HL-60/S4 treated with retinoic acid at 250 ng/mL for 4 days and 3 days (cell line): Measurements from ENCODE around the gene SLC35B2.

Source experiments
- in situ Hi-C: fragments of 300-500 bp; cut with MboI; formaldehyde crosslinking; loops from 2 replicates; pipeline ENCODE4 v1.7.0; 2022; ENCODE audit warnings: low sequenced_read_pairs

Gene SLC35B2

DNA sequence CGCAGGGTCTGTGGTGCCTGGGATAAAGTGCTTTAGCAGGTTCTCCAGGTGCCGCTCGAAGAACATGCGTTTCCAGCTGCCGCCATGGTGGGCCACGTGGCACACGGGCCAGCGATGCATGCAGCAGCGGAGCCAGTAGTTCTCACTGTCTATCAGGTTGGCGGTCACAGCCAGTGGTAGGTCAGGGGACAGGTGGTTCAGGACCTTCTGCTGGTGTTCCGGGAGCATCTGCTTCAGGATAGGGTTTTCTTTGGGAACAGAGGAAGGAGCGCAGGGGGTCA lies 28.9 kb upstream of the SLC35B2 start:
- in situ Hi-C loops, result no loop called here

DNA sequence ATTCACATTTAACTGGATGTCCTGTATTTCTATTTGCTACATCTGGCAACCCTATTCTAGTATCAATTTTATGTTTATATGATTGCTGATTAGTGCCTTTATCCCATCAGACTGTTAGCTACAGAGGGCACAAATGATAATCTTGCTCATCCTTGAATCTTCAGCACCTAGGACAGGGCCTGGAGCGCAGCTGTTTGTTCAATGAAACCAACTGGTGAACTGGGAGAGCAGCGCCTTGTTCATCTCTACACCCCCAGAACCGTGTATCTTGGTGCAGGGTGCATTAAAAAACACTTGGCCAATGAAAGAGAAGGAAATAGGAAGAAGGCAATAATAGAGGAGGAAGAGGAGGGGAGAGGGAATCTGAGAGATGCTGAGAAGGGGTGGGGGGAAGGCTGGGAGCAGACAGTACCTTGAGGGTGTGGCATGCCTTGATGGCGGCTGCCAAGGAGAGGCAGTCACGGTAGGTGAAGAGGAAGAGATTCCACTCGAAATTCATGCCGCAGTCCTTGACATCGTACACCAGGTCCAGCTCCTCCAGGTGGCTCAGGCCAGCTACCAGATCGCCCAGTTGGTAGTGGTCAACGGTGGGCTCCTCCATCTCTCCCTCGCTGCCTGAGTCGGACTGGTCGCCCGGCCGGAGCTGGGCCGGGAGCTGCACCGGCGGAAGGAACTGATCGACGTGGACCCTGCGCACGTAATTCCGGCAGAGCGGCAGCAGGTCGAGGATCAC lies 28.4 kb upstream of the SLC35B2 start:
- in situ Hi-C loops, result no loop called here

DNA sequence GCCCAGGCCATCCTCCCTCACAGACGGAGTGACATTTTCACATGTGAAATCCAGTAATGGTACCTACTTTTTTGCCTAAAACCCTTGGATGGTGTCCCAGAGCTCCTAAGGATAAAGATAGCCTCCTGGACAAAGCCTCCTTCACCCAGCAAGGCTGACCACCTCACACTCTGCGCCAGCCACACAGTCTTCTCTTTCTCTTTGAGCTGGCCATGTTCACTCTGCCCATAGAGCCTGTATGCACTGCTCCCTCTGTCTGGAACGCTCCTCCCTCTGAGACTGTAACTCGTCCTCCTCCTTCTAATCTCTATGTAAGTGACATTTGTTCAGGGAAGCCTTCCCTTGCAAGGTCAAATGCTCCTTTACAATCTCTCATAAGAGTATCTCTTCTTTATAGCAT lies 27.5 kb upstream of the SLC35B2 start:
- in situ Hi-C loops, result no loop called here

DNA sequence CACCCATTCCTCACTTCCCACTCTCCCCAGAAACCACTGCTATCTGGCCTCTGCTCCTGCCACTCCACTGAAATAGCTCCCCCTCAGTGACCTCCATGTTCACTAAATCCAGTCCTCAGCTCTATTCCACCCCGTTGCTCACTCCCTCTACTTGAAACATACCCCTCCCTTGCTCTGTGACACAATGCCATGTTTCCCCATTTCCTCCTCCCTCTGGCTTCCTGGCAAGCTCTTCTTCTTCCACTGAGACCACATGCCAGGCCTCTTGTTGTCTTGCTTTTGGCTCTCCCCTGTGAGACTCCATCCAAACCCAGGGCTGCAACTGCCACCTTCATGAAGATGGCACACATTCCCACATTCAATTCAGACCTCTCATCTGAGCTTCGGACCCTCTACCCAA lies 26.8 kb upstream of the SLC35B2 start:
- in situ Hi-C loops, result no loop called here

DNA sequence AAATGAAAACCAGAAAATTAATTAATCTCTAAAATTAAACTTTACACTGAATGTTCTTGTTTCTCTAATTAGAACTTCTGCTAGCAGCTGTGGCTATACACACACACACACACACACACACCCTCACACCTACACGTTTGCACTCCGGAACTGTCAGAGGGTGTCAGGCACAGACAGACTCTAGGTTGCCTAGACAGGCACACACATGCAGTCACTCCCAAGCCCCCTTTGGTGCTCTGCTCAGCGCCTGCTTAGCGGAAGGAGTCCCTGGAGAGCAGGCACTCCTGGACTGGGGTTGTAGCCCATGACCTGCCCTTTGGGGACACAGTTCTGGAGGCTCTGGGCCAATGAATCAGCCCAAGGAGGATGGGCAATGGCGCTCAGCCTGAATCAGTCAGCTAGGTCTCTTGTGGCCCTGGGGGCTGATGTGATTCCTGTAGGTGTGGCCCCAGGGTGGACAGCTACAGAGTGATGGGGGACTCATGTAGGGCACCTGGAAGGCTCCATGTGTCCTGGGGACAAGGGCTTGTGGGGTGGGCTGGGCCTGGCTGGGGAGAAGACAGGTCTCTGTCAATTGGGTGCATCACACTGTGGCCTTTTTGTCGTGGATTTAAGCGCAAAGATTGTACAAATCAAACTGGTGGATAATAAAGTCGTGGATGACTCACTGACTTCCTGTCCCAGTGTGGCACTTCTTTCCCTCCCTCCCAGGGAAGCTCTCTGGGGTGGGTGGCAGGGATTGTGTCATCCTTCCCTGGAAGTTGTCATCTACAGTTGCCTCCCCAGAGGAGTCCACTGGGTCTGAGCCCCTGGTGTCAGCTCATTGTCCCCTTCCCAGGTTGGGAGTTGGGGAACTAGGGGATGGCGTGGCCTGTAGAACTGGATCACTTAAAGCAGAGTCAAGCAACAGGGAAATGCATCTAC lies 21.7 kb upstream of the SLC35B2 start:
- in situ Hi-C loops, result no loop called here

DNA sequence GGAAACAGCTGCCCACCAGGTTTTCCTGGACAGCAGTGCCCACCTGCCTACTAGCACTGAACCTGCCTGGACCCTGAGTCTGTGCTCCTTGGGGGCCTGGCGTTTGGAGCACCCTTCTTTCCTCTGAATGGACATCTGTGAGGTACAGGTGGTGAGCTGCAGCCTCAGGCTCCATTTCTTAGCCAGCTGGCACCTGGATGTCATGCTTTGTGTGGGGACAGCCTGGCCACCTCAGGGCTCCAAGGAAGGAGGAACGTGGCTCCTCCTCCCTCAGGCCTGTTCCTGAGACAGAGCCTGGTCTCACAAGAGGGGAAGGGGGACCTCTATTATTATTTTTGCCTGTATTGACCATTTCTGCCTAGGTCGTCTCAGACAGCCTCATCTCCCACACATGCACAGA lies 21.0 kb upstream of the SLC35B2 start:
- in situ Hi-C loops, result no loop called here

DNA sequence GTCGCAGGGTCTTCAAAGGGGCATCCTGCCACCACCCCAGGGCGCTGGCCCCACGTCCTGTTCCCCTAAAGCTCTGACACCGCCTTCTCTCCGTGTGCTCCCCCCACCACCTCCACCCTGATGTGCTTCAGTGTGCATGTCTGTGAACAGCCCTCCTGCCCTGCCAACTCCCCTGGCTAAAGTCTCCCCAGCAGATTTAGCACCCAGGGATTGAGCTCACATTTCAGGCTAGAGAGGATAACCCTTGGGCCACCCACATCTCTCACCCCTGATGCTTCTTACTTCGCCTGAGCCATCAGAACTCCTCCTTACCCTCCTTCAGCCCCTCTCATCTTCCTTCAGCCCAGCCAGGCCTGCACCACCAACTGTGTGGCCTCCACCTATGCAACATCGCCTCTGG lies 20.4 kb upstream of the SLC35B2 start:
- in situ Hi-C loops, result no loop called here

DNA sequence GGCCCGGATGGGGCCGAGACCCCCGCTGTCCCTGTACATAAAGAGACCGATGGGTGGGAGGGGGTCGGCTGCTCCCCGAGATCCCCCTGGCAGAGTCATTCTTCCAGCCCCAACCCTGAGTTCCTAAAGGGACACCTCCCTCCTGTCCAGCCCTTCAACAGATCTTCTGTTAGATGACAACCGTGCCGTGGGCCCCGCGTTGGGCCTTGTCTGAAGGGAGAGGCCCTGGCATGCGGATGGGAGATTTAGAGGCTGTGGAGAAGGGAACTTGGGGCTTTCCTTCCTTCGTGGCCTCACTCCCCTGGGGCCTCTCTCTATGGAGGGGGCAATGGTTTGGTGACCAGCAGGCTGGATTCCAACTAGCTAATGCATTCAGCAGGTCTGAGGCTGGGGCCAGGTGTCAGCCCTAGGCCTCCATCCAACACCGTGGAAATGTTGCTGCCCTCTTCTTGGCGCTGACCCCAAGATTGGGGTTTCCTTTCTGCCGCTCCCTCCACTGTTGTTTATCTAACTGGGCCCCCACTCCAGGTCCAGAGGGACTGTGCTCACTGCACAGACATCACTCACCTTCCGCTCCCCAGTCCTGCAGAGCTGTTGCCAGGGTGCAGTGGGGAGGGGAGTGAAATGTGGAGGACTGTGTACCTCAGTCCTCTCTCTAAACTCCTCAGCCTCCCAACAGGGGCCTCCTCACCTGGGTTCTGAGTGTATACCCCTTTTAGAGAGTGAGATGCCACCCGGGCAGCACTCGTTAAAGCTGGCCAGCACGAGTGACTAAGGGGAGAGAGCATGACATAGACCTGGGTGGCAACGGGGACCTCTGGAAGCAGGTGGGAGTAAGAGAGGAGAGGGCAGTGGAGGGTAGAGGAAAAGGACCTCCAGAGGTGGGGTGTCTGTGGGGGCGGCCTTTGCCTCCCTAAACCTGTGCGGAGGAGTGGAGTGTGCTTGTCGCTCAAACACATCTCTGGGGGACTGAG lies 19.6 kb upstream of the SLC35B2 start:
- in situ Hi-C loops, result no loop called here

DNA sequence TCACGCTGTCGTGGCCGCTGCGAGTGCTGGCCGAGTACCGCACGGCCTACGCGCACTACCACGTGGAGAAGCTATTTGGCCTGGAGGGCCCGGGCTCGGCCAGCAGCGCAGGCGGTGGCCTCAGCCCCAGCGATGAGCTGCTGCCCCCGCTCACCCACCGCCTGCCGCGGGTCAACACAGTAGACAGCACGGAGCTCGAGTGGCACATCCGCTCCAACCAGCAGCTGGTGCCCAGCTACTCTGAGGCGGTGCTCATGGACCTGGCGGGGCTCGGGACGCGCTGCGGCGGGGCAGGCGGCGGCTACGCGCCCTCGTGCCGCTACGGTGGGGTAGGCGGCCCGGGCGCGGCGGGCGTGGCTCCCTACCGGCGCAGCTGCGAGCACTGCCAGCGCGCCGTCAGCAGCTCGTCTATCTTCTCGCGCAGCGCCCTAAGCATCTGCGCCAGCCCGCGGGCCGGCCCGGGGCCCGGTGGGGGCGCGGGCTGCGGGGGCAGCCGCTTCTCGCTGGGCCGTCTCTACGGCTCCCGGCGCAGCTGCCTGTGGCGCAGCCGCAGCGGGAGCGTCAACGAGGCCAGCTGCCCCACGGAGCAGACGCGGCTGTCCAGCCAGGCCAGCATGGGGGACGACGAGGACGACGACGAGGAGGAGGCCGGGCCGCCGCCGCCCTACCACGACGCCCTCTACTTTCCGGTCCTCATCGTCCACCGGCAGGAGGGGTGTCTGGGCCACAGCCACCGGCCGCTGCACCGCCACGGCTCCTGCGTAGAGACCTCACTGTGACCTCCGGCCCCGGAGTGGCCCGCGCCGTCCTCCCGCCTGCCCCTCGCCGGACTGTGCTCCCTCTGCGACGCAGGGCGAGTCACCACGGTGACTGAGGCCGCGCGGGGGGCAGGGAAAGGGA lies 18.7 kb upstream of the SLC35B2 start:
- in situ Hi-C loops, result no loop called here

DNA sequence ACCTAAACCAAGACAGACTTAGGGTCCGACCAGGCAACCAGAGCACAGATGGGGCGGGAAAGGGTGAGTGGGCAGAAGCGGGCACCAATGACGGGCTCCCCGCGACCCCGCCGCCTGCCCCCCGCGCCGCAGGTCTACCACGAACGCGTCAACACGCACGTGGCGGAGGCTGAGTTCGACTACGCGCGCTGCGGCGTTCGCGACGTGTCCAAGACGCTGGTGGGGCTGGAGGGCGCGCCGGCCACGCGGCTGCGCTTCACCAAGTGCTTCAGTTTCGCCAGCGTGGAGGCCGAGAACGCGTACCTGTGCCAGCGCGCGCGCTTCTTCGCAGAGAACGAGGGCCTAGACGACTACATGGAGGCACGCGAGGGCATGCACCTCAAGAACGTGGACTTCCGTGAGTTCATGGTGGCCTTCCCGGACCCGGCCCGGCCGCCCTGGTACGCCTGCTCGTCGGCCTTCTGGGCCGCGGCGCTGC lies 18.0 kb upstream of the SLC35B2 start:
- in situ Hi-C loops, result no loop called here

DNA sequence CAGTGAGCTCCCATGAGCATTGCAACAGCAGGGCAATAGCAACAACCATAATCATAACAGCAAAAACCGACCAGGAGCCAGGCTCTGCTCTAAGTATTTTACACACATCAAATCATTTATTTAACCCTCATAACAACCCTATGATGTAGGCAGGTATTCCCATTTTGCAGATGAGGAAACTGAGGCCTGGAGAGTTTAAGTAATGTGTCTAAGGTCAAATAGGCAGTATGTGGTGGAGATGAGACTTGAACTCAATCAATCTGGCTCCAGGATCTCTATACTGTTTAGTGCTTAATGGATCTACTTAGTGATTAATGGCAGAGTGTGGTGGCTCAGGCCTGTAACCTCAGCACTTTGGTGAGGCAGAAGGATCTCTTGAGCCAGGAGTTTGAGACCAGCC lies 16.3 kb upstream of the SLC35B2 start:
- in situ Hi-C loops, result no loop called here

DNA sequence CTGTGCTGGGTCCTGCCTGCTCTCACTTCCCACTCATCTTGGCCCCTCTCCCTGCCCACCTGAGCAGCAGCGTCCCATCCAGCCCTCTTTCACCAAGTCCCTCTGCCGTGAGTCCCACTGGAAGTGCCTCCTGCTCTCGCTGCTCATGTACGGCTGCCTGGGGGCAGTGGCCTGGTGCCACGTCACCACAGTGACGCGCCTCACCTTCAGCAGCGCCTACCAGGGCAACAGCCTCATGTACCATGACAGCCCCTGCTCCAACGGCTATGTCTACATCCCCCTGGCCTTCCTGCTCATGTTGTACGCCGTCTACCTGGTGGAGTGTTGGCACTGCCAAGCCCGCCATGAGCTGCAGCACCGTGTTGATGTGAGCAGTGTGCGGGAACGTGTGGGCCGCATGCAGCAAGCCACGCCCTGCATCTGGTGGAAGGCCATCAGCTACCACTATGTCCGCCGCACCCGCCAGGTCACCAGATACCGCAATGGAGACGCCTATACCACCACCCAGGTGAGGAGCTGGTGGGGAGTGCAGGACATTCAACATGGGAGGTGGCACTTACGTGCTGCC lies 15.8 kb upstream of the SLC35B2 start:
- in situ Hi-C loops, result no loop called here

DNA sequence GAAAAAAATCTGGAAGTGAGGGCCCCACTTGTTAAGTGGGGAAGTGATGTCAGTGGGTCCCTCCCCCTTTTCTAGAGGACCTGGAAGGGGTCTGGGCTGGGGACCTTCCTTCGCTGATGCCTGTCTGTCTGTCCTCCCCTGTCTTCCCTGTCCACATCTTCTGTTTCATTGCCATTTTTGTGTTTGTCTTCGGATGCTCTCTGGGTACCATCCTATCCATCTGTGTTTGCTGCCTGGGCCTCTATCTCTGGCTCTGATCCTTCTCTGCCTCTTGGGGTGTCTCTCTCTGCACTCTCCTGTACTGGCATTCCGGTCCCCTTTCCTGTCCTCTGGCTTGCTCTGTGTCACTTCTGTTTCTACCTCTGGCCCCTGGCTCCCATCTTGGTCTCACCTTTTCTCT lies 15.2 kb upstream of the SLC35B2 start:
- in situ Hi-C loops, result no loop called here

DNA sequence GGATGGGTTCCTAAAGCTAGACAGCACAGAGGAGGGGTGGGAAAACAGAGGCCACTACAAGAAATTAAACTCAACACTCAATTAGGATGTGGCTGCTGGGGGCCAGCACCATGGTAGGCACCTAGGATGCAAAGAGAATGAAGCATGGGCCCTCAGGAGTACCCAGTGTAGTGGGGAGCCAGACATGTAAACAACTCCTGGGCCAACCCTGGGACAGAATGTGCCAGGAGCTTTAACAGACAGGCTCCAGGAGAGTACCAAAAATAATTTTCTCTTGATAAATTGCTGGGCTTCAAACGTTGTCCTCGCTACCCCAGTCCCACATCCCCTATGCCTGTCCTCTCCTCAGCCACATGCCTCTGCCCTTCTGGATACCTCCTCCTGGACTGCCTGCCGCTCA lies 14.6 kb upstream of the SLC35B2 start:
- in situ Hi-C loops, result no loop called here

DNA sequence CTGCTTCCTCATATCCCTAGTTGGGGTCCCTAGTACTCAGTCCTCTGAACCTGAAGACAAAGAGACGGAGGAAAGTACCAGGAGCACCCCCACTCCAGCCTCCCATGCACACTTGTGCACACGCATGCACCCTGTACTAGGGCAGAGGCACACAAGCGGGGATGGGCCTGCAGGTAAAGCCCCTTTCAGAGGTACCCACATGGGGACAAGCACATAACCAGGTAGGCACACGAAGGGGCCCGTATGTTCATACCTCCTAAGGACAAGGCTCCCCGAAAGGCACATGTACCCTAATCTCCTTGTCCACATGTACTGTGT lies 14.0 kb upstream of the SLC35B2 start:
- in situ Hi-C loops, result no loop called here

DNA sequence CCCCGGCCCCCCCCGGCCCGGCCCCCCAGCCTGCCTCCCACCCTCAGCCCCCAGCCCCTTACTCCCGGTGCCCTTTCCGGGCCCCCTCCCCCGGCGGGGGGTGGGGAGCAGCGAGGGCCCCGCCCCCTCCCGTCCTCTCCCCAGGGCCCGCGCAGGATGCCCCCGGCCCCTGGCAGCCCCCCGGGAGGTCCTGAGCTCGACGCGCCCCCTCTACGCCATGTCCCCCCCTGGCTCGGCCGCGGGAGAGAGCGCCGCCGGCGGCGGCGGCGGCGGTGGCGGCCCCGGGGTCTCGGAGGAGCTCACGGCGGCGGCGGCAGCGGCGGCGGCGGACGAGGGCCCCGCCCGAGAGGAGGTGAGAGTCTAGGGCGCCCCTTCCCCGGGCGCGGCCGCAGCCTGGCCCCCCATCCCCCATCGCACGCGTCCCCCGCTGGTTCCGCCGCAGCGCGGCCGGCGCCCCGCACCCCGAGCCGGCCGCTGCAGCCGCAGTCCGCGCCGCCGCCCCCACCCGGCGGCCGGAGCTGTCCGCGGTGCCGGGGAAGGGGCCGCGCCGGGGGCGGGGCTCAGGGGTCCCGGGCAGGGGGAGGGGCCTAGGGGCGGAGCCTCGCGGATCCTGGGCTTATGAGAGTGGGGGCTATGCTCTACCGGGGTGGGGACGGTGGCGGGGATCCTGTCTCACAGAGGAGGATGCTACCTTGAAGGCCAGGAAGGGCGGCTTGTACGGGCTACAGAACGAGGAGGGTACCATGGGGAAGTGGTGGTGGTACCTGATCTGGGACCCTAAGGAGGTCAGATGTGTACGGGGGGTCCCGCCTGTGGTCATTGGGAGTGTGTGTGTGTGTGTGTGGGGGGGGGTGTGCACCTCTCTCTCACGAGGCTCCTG lies 13.4 kb upstream of the SLC35B2 start:
- in situ Hi-C loops, result no loop called here

DNA sequence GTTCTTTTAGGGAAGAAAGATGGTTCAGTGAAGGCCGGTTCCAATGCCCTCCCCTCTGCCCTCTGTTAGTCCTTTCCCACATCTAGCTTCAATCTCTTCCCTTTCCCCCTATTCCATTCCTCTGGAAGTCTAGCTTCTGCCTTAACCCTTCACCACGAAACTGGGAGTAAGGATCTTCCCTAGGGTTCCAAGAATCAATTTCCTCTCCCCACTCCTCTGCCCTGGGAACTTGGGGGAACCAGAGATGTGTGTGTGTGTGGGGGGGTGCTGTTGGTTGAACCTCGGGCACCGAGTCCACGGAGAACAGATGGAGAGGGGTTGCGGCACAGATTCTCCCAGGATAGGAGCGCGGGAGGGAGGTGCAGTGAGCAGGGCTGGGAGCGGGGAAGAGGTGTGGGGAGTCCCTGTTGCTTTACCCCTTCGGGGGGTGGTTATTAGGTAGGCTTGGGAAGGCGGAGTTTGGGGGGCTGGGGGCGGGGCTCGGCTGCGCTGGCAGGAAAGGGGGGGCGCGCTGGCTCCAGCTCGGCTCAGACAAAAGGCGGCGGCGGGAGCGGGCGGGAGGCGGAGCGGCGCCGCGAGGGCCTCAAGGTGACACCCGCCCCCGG lies 12.7 kb upstream of the SLC35B2 start, which contains the start of gene TMEM151B:
Gene TMEM151B (plus strand): TSS at position 530 of the 605 bp plus-strand sequence. CDS start 293 bp downstream, outside the sequence.
- in situ Hi-C loops, result no loop called here

DNA sequence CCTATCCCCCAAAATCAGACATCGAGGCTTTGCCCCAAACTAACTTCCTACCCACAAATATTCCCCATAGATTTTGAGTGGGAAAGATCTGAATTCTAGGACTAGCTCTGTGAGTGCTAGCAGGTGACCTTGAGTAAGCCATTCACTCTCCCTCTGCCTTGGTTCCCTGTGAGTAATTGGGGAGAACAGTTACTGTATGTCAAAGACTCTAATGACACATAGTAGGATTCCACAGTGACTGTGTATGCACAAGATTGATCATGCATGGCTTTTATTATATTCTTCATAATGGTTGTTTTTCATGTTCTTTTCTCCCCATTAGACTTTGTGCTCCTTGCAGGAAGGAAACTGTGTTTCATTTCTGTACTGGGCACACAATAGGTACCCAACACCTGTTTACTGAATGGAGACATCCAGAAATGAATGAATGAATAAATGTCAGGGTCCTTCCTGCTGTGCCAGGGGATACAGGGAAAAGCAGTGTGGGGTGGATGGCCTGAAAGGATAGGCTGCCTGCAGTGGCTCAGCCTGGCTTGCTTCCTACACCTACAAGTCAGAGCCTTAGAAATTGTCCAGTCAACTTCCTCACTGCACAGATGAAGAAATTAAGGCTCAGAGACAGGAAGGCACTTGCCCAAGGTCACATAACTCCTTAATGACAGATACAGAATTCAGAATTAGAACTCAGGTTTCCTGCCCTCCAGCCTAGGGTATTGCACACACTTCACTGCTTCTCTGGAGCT lies 12.0 kb upstream of the SLC35B2 start:
- in situ Hi-C loops, result no loop called here
